GM10248 (cell line): ENCODE data around the gene GSX1.
"Not testable (repeated sequence)": the region's sequence is repeated elsewhere in the genome, so short reads cannot be mapped to it uniquely, and the experiment has no call there.

Source experiments
- CTCF ChIA-PET: fragments of 300-600 bp; sonication (Branson Sonifier 250); formaldehyde crosslinking; extraction: SDS; loops from one replicate; lab custom pipeline; 2021; ENCODE audit warnings: antibody characterized with exemption; lab: Yijun Ruan, JAX
- POLR2A ChIA-PET: fragments of 350-650 bp; sonication (Branson Sonifier 250); formaldehyde crosslinking; extraction: SDS; loops from one replicate; lab custom pipeline; 2020; ENCODE audit warnings: antibody characterized with exemption; lab: Yijun Ruan, JAX
- DNase-seq: peaks from one replicate; pipeline ENCODE4 v3.0.0; 2012; ENCODE audit errors: extremely low spot score
- TF ChIP-seq, protein P1 (sequence below): IDR thresholded peaks from 2 replicates; pipeline ENCODE4 v1.5.1; 2012; ENCODE audit warnings: mild to moderate bottlenecking, low read depth; ENCODE audit errors: extremely low read depth, missing control alignments, control extremely low read depth

Gene GSX1

DNA sequence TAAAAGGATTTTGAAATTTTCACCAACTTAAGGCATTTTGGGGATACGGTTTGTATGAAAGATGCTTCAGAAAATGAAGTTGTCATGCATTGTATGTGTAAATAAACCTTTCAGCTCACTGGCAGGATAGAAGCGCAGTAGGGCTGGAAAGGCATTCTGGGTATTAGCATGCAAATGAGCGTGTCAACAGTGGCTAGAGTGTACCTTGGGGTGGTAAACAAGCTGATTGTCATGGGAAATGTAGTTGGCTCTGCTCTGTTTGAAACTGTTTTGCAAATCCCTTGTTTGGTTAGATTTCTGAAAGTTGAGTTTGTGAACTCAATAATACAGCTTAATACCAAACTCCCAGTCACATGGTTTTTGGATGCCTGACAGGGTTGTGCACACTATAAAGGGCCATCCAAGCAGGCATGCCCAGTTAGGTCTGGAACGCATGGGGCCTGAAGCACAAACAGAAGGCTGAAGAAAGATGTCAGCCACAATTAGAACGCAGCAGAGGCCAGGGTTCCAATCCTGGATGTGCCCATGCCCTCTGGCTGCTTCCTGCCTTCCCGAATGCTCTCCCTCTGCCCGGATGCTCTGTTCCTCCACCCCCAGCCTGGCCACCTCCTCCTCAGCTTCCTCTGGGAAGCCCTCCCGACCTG, 14.6 kb downstream of the GSX1 start:
- TF ChIP-seq, protein P1, sequence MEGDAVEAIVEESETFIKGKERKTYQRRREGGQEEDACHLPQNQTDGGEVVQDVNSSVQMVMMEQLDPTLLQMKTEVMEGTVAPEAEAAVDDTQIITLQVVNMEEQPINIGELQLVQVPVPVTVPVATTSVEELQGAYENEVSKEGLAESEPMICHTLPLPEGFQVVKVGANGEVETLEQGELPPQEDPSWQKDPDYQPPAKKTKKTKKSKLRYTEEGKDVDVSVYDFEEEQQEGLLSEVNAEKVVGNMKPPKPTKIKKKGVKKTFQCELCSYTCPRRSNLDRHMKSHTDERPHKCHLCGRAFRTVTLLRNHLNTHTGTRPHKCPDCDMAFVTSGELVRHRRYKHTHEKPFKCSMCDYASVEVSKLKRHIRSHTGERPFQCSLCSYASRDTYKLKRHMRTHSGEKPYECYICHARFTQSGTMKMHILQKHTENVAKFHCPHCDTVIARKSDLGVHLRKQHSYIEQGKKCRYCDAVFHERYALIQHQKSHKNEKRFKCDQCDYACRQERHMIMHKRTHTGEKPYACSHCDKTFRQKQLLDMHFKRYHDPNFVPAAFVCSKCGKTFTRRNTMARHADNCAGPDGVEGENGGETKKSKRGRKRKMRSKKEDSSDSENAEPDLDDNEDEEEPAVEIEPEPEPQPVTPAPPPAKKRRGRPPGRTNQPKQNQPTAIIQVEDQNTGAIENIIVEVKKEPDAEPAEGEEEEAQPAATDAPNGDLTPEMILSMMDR: no peak
- POLR2A ChIA-PET: no interaction called here
- CTCF ChIA-PET: interaction anchor here (1.1 to 10.7 kb wide), 5 partner anchors 19 to 447 kb away, joined by 3 to 115 read pairs (median 3); no protein-coding TSS in a partner anchor
- no peak for DNase-seq

DNA sequence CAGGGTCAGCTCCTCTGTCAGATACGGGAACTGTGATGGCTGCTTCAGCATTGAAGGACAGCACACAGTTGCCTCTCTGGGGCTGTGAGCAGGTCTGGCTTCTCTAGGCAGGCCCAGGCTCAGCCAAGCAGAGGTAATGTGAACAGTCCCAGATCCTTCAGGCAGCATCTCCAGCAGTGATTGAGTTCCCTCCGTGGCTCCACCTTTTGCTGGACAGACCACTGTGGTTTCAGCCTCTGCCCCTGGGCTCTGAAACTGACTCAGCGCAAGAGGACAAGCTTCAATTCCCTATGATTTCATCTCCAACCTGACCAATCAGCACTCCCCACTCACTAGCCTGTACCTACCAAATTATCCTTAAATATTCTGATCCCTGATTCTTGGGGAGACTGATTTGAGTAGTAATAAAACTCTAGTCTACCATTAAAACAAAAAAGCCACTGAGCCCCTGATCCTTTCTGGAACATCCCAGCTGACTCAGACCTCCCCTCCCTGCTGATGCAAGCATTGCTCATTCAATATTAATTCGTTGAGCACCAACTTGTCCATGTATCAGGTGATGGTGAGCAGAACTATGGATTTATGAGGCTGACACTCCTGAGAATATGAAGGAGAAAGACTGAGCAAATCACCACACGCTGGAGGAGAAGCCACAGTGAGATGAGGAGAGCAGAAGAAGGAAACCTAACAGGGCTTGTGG, 16.7 kb downstream of the GSX1 start:
- POLR2A ChIA-PET: no interaction called here
- CTCF ChIA-PET: interaction anchor here (1.4 to 10.7 kb wide), 2 partner anchors 17 to 276 kb away, joined by 3 to 115 read pairs; no protein-coding TSS in a partner anchor
- DNase-seq: no peak

DNA sequence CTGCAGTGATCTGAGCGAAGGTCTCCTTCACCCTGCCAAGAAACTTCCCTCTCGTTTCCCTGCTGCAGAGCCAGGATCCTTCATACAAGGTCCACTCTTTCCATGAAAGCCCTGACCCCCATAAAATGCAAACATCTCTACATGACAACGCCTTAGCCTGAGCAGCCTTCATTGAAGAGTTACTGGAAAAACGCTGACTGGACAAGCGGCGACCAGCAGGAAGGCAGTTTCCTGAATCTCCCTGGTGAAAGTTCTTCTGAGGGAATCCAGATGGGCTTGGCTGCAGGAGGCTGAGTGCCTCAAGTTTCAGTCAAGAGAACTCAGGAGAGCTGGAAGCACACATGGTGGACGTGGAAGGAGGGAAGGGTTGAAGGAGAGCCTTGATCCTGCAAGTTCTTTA, 17.7 kb downstream of the GSX1 start:
- POLR2A ChIA-PET: no interaction called here
- no peak for DNase-seq
- CTCF ChIA-PET: interaction anchor here (1.1 to 10.7 kb wide), 3 partner anchors 16 to 277 kb away, joined by 3 to 115 read pairs (median 3); no protein-coding TSS in a partner anchor
- TF ChIP-seq, protein P1: no peak

More for the DNA sequence above, 16.7 kb downstream of the GSX1 start:
- TF ChIP-seq, protein P1: no peak

DNA sequence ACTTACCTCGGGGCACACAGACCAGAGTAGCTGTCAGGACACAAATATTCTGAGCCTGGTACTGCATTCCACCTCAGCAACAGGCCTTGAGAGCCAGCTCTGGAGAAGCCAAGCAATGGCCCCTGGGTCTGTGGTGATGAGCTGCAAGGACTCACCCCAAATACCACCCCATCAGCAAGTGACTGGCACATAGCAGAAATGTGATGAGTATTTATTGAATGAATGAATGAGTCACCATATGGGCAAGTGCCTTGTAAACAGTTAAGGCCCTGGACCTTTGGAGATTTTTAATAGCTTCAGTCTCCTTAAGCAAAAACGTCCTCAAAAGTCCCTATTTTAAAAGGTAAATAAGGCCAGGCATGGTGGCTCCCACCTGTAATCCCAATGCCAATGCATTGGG, 18.2 kb downstream of the GSX1 start:
- TF ChIP-seq, protein P1: no peak
- ChIA-PET CTCF (interaction anchor here (0.8 to 10.7 kb wide), 6 partner anchors 16 to 278 kb away, joined by 3 to 115 read pairs (median 3); no protein-coding TSS in a partner anchor), POLR2A (no interaction called here)
- DNase-seq: no peak

DNA sequence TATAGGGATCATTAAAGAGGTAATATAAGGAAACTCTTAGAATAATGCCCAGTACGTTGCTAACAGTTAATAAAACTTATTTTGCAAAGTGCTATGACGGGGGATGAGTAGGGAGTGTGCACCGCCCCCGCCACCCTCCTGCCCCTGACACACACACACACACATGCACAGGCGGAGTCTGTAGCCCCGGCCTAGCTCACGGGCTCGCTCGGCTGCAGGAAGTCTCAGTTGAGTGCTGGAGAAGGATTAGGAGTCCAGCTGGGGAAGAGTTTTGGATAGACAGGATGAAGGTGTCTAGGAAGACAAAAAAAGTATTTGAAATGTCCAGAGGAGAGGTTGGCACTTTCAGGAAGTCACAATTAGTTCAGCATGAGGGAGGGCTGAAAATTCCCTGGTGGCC, 21.5 kb downstream of the GSX1 start:
- POLR2A ChIA-PET: no interaction called here
- CTCF ChIA-PET: interaction anchor here (1.0 to 1.7 kb wide), 3 partner anchors 13 to 56 kb away, joined by 3 to 7 read pairs (median 4); no protein-coding TSS in a partner anchor
- TF ChIP-seq, protein P1: no peak
- DNase-seq: no peak

DNA sequence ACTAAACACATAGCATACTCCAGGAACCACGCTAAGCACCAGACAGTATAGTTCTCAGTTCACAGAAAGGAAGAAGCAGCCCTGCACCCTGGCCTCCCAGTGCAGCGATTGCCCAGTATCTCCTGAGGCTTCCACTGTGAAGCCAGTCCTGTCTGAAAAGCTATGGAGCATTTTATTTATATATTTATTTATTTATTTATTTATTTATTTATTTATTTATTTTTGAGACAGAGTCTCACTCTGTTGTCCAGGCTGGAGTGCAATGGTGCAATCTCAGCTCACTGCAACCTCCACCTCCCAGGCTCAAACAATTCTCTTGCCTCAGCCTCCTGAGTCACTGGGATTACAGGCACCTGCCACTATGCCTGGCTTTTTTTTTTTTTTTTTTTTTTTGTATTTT, 25.5 kb downstream of the GSX1 start:
- DNase-seq, POLR2A ChIA-PET: not testable (repeated sequence)
- CTCF ChIA-PET: interaction anchor here (1.1 to 5.2 kb wide), 4 partner anchors 10 to 456 kb away, joined by 3 to 72 read pairs (median 8); no protein-coding TSS in a partner anchor
